ENCODE results near the gene SYN1. TPM values are rescaled to one million over a fixed set of nuclear protein-coding genes. Genes with fewer than 3 reads are reported as not detected.

SYN1 gene
- total and polyA plus RNA-seq, 7 donors = 0.16 to 1.6 (median 1.0) TPM; not detected in 1

DNA sequence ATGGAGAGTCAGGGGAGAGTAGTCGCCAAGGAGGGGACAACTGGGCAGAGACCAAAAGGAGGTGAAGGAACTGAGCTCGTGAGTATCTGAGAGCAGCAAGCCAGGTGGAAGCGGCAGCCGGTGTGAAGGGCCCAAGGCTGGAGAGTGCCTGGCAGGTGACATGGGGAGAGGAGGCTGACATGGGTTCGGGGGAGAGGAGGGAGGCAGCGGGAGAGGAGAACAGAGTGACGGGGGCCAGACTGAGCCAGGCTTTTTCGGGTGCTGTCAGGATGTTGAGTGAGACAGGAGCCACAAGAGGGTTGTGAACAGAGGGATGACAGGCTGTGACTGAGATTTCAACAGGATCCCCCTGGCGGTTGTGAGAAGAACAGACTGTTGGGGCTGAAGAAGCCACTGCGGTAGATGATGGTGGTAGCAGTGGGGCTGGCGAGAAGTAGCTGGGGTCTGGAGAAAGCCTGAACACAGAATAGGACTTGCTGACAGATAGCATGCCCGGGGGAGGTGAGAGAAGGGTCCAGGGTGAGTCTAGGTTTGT, 25.0 kb upstream of the SYN1 start:
- Histone ChIP-seq H3K27me3 (no peaks in the 10 kb centered on the region), H3K9me3 (peaks cover 0 to 4% (median 0%) of the 10 kb centered on the region in 4 donors), H3K36me3 (peaks cover 0 to 19% (median 3%) of the 10 kb centered on the region in 4 donors), H3K4me1 (peaks cover 0 to 14% (median 10%) of the 10 kb centered on the region in 4 donors), H3K27ac (no peak overlapping the region), H3K4me3 (no peak overlapping the region)
- WGBS, 2 donors = 77 to 78% methylated on average over 12 of the region's 12 CpGs
- no peak for DNase-seq
- intact Hi-C loops (cut with DNase I) = loop anchor here (5.0 kb wide), 1 partner anchor 82 kb away; the partner anchor contains the start of gene ARAF
- TF ChIP-seq POLR2AphosphoS5 (IDR thresholded peaks at IDR 0.05) (no peak), EP300 (IDR thresholded peaks at IDR 0.05) (no peak), POLR2A (IDR thresholded peaks at IDR 0.05) (no peak)
- TF ChIP-seq, protein P1, sequence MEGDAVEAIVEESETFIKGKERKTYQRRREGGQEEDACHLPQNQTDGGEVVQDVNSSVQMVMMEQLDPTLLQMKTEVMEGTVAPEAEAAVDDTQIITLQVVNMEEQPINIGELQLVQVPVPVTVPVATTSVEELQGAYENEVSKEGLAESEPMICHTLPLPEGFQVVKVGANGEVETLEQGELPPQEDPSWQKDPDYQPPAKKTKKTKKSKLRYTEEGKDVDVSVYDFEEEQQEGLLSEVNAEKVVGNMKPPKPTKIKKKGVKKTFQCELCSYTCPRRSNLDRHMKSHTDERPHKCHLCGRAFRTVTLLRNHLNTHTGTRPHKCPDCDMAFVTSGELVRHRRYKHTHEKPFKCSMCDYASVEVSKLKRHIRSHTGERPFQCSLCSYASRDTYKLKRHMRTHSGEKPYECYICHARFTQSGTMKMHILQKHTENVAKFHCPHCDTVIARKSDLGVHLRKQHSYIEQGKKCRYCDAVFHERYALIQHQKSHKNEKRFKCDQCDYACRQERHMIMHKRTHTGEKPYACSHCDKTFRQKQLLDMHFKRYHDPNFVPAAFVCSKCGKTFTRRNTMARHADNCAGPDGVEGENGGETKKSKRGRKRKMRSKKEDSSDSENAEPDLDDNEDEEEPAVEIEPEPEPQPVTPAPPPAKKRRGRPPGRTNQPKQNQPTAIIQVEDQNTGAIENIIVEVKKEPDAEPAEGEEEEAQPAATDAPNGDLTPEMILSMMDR (IDR thresholded peaks at IDR 0.05) = peak in 1 of 4 experiments; percentile 19

DNA sequence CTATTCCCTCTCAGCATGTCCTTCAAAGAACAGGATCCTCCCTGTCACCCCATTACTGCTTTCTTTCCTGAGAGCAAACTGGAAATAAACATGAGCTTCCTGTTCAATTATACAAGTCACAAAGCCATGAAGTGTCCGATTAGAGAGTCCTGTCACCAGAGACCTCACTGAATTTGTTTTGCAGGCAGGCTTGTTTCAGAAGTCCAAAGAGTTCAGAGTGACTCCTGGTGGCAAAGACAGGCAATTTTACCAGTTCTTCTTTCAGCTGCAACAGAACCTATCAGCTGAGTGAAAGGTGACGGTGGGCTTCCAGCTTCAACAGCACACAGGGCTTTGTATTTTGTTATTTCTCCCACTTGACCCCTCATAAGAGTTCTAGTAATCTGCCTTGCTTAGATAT, 24.3 kb upstream of the SYN1 start:
- intact Hi-C loops (cut with DNase I) = no loop called here
- H3K27ac ChIP-seq = no peak overlapping the region
- no peak for DNase-seq
- no peak overlapping the region for H3K4me3 ChIP-seq
- TF ChIP-seq POLR2A (IDR thresholded peaks at IDR 0.05) (no peak), EP300 (IDR thresholded peaks at IDR 0.05) (no peak), POLR2AphosphoS5 (IDR thresholded peaks at IDR 0.05) (no peak)
- TF ChIP-seq, protein P1 (IDR thresholded peaks at IDR 0.05) = no peak
- WGBS, 2 donors = 23 to 34% methylated on average over 2 of the region's 2 CpGs
- H3K9me3 ChIP-seq = peaks cover 0 to 4% (median 0%) of the 10 kb centered on the region in 4 donors
- peaks cover 0 to 26% (median 5%) of the 10 kb centered on the region in 4 donors for H3K36me3 ChIP-seq
- no peaks in the 10 kb centered on the region for H3K27me3 ChIP-seq
- peaks cover 0 to 8% (median 3%) of the 10 kb centered on the region in 4 donors for H3K4me1 ChIP-seq

DNA sequence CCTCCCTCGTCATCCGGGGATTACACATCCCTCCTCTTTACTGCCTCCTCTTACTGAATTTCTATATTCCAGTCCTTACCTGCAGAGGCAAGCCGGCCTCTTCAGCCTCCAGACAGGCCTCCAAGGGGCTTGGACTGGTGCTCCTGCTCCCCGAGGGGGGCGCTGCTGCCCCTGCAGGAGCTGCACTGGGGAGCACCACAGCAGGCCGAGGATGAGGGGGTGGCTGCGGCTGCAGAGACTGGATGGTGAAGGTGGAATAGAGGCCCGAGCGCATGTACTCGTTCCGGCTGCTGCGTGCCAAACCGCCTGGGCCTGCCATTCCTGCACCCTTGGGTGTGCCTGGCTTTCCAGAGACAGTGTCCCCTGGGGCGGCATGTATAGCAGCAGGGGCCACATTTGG, 19.2 kb upstream of the SYN1 start:
- Histone ChIP-seq H3K4me3 (no peak overlapping the region), H3K27me3 (no peaks in the 10 kb centered on the region), H3K27ac (no peak overlapping the region), H3K9me3 (peaks cover 0 to 4% (median 0%) of the 10 kb centered on the region in 4 donors), H3K36me3 (peaks cover 6 to 59% (median 13%) of the 10 kb centered on the region in 4 donors), H3K4me1 (no peaks in the 10 kb centered on the region)
- 95% methylated on average over 14 of the region's 14 CpGs for WGBS, 2 donors
- intact Hi-C loops (cut with DNase I) = no loop called here
- TF ChIP-seq, protein P1 (IDR thresholded peaks at IDR 0.05) = no peak
- no peak for TF ChIP-seq POLR2AphosphoS5 (IDR thresholded peaks at IDR 0.05)
- TF ChIP-seq POLR2A (IDR thresholded peaks at IDR 0.05) = no peak
- TF ChIP-seq EP300 (IDR thresholded peaks at IDR 0.05) = no peak
- DNase-seq = no peak

DNA sequence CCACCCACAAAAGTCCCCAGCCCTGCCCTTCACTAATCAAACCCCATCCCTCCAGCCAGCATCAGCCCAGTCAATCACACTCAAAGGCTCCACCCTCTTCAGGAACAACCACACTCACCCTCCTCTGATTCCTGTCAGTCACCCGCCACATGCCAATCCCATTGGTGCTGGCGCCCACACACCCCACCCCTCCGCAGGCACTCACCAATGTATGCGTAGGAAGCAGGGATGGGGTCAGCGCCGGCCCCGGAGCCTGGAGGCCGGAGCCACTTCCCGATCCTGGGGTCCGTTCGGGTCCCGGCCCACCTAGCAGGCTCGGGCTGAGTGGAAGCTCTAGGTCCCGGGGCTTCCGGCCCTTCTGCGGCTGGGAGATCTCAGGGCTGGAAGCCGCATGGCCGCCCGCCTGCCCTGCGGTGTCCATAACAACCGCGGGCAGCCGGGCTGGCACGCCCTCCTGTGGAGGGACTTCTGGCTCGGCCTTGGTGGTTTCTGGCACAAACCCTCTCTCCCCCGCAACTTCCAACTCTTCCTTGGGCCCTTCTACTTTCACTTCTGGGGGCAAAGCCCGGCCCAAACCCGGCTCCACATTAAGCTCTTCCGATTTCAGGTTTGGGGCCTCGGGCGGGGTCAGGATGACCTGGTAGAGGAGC, 18.0 kb upstream of the SYN1 start:
- intact Hi-C loops (cut with DNase I) = no loop called here
- Histone ChIP-seq H3K27ac (no peak overlapping the region), H3K36me3 (peaks cover 6 to 59% (median 13%) of the 10 kb centered on the region in 4 donors), H3K4me3 (no peak overlapping the region), H3K9me3 (peaks cover 0 to 4% (median 0%) of the 10 kb centered on the region in 4 donors), H3K27me3 (no peaks in the 10 kb centered on the region), H3K4me1 (no peaks in the 10 kb centered on the region)
- TF ChIP-seq POLR2AphosphoS5 (IDR thresholded peaks at IDR 0.05) = no peak
- TF ChIP-seq, protein P1 (IDR thresholded peaks at IDR 0.05) = no peak
- no peak for TF ChIP-seq EP300 (IDR thresholded peaks at IDR 0.05)
- no peak for TF ChIP-seq POLR2A (IDR thresholded peaks at IDR 0.05)
- 46 to 71% methylated on average over 31 of the region's 31 CpGs for WGBS, 2 donors
- no peak for DNase-seq

All from sigmoid colon (tissue), 7 donors.